Measurements from ENCODE around the gene FADS1.

The FADS1 gene

GRCh38 chr11:61756452-61757212 is 60.2 kb downstream of the FADS1 start:
- DNase-seq: peak in 1 of 2 donors; percentile 39

GRCh38 chr11:61756147-61756451 is 60.7 kb downstream of the FADS1 start:
- no peak for DNase-seq

GRCh38 chr11:61754534-61755482 is 62.0 kb downstream of the FADS1 start:
- no peak for DNase-seq

GRCh38 chr11:61753672-61754071 is 63.1 kb downstream of the FADS1 start:
- no peak for DNase-seq

GRCh38 chr11:61752925-61753521 is 63.8 kb downstream of the FADS1 start:
- DNase-seq: no peak

- peak; percentile 59 to 62 for DNase-seq
Measured at GRCh38 chr11:61752117-61752924, 64.5 kb downstream of the FADS1 start, which contains the start of gene MYRF. Gene MYRF, plus strand, starts transcription at chr11:61752636. Its CDS starts 109 bp downstream, at chr11:61752745.

GRCh38 chr11:61751384-61751783 is 65.4 kb downstream of the FADS1 start:
- DNase-seq: no peak

GRCh38 chr11:61750631-61751273 is 66.1 kb downstream of the FADS1 start:
- DNase-seq: no peak
